ENCODE measurements around the gene FETUB. TPM values are rescaled to one million over a fixed set of nuclear protein-coding genes. Genes with fewer than 3 reads are reported as not detected.

Gene FETUB
- total and polyA plus RNA-seq, 2 of the 8 experiments (the other 6 are each of a cell fraction or from before 2014, with no cell fraction given) = 0.15 TPM; not detected in 1

GRCh38 chr3:186626254-186626847, 13.8 kb upstream of the FETUB start:
- no peak overlapping the region; the same call in 1 of the 2 replicates for H3K18ac ChIP-seq (ENCODE audit: extremely low read depth, low read length)
- H3K9ac ChIP-seq (replicated peaks in 1 of 4; ENCODE audit: extremely low read depth in 1 of 4, low read depth in 3 of 4, low read length in 3 of 4) = no peak overlapping the region
- H3K4me3 ChIP-seq (ENCODE audit: extremely low read depth in 1 of 4, insufficient read depth in 2 of 4, low read depth in 3 of 4, low read length in 4 of 4) = no peak overlapping the region
- H2BK12ac ChIP-seq (ENCODE audit: low read depth, low read length) = no peak overlapping the region
- H2AK5ac ChIP-seq (ENCODE audit: low read depth, low read length) = no peak overlapping the region; the same call in 1 of the 2 replicates
- peaks cover 0 to 2% (median 0%) of the 10 kb centered on the region in 4 experiments; a peak in 1 of 7 replicates for H3K27me3 ChIP-seq (replicated peaks in 1 of 4; ENCODE audit: control insufficient read depth in 3 of 4, extremely low read depth in 1 of 4, insufficient read depth in 3 of 4, low read length in 3 of 4)
- H3K23ac ChIP-seq (ENCODE audit: insufficient read length) = no peak overlapping the region
- TF ChIP-seq BRCA1 (IDR thresholded peaks at IDR 0.05; ENCODE audit: low read depth, low read length) = no peak
- TF ChIP-seq BACH1 (IDR thresholded peaks at IDR 0.05; ENCODE audit: low read length) = no peak
- no peak for TF ChIP-seq MAX (IDR thresholded peaks at IDR 0.05)
- TF ChIP-seq RFX5 (IDR thresholded peaks at IDR 0.05; ENCODE audit: borderline replicate concordance, low read depth, low read length) = no peak
- no peak for TF ChIP-seq TAF1 (IDR thresholded peaks at IDR 0.05; ENCODE audit: low read depth, low read length)
- TF ChIP-seq RBBP5 (IDR thresholded peaks at IDR 0.05; ENCODE audit: borderline replicate concordance, low read depth, low read length) = no peak
- no peak for TF ChIP-seq EZH2 (IDR thresholded peaks at IDR 0.05; ENCODE audit: low read depth, low read length, severe bottlenecking)
- no peak for TF ChIP-seq CEBPB (IDR thresholded peaks at IDR 0.05; ENCODE audit: low read depth, low read length)
- TF ChIP-seq ATF3 (IDR thresholded peaks at IDR 0.05; ENCODE audit: insufficient read depth, low read depth, low read length) = no peak
- H2BK20ac ChIP-seq (ENCODE audit: low read length) = no peak overlapping the region
- no peak for FAIRE-seq
- H2BK120ac ChIP-seq (replicated peaks; ENCODE audit: low read depth, low read length) = no peak overlapping the region
- no peak overlapping the region for H4K5ac ChIP-seq (ENCODE audit: insufficient read length, low read depth, low read length)
- no peak overlapping the region for H4K91ac ChIP-seq (replicated peaks; ENCODE audit: insufficient read length, low read length)
- H2BK15ac ChIP-seq (ENCODE audit: low read length) = 0 out of 2 replicates have a peak overlapping the region, but pooled peaks have one; percentile 29
- no peak overlapping the region for H4K8ac ChIP-seq (ENCODE audit: extremely low read depth, insufficient read depth, low read length)
- peaks cover 1% of the 10 kb centered on the region; the same call in 1 of the 2 replicates for H3K23me2 ChIP-seq (ENCODE audit: low read depth, low read length)
- no peak overlapping the region for H3K27ac ChIP-seq (ENCODE audit: low read depth, low read length)
- no peaks in the 10 kb centered on the region for H3K4me1 ChIP-seq (replicated peaks in 1 of 4; ENCODE audit: control insufficient read depth in 3 of 4, insufficient read depth in 4 of 4, low read length in 3 of 4)
- no peak overlapping the region for H2BK5ac ChIP-seq (ENCODE audit: low read depth, low read length)
- no peaks in the 10 kb centered on the region for H3K79me2 ChIP-seq (ENCODE audit: control insufficient read depth in 1 of 2, insufficient read depth in 2 of 2, low read length in 2 of 2)
- no peak overlapping the region for H2AFZ ChIP-seq (ENCODE audit: low read length)
- H3K56ac ChIP-seq (replicated peaks; ENCODE audit: insufficient read length, low read depth, low read length) = no peak overlapping the region
- no peak overlapping the region for H3K4me2 ChIP-seq (ENCODE audit: insufficient read depth in 1 of 2, low read depth in 2 of 2, low read length in 2 of 2)
- no peaks in the 10 kb centered on the region for H3K36me3 ChIP-seq (ENCODE audit: control insufficient read depth in 2 of 4, insufficient read depth in 4 of 4, low read length in 3 of 4)
- no peaks in the 10 kb centered on the region for H4K20me1 ChIP-seq (replicated peaks in 1 of 2; ENCODE audit: control insufficient read depth in 1 of 2, insufficient read depth in 2 of 2, low read length in 2 of 2)
- ChIA-PET CTCF (ENCODE audit: partially characterized antibody) (interaction anchor here (0.7 to 6.1 kb wide), 3 partner anchors 12 to 355 kb away, joined by 3 to 67 read pairs (median 4); partner anchors contain the start of gene AHSG), POLR2A (ENCODE audit: partially characterized antibody) (no interaction called here)
- no peak overlapping the region for H3K4ac ChIP-seq (replicated peaks; ENCODE audit: insufficient read length, low read depth, low read length)
- no peak for DNase-seq (ENCODE audit: low read depth in 1 of 2, low spot score in 2 of 2)
- 80% methylated on average over 7 of the region's 7 CpGs; no CpG with 5 or more reads in 1 of the 2 experiments for WGBS, 2 experiments (ENCODE audit: extremely low coverage in 1 of 2, insufficient coverage in 1 of 2, insufficient read length in 1 of 2, insufficient replicate concordance in 2 of 2, low coverage in 1 of 2, low lambda C conversion rate in 2 of 2, missing lambda C conversion rate in 1 of 2)
- H3K14ac ChIP-seq (ENCODE audit: insufficient read length) = no peak overlapping the region
- no peaks in the 10 kb centered on the region for H3K79me1 ChIP-seq (ENCODE audit: low read depth, low read length)
- no peaks in the 10 kb centered on the region for H3K9me3 ChIP-seq (ENCODE audit: insufficient read depth in 2 of 2, low read depth in 1 of 2, low read length in 1 of 2)
